GM23338 (cell line): ENCODE results near the gene CDKN2D.

Experiments used
- CTCF ChIP-seq, 2 experiments: fragments of 200-600 bp in 1 of 2; sonication (generic) in 1 of 2; conservative IDR thresholded peaks; 2 replicates each; pipeline versions ENCODE4 v1.5.1 to v1.6.1; 2016 to 2017; ENCODE audit warnings: antibody characterized with exemption in 2 of 2, low read depth in 2 of 2, mild to moderate bottlenecking in 2 of 2, moderate library complexity in 1 of 2
- EZH2 ChIP-seq: fragments of 200-600 bp; sonication (generic); IDR thresholded peaks from one replicate; pipeline ENCODE4 v1.8.0; 2017; ENCODE audit warnings: antibody characterized with exemption, mild to moderate bottlenecking, low read depth; ENCODE audit not compliant: unreplicated experiment
- JUNB ChIP-seq: IDR thresholded peaks from one replicate; pipeline ENCODE4 v1.6.1; 2016; ENCODE audit warnings: antibody characterized with exemption; ENCODE audit not compliant: unreplicated experiment
- POLR2AphosphoS5 ChIP-seq: IDR thresholded peaks from 2 replicates; pipeline ENCODE4 v1.6.1; 2016; ENCODE audit warnings: antibody characterized with exemption, low read depth

- no peak for TF ChIP-seq CTCF (conservative IDR thresholded peaks at IDR 0.05; ENCODE audit: low read depth in 2 of 2)
- TF ChIP-seq EZH2, result no peak
- no peak for TF ChIP-seq JUNB
- TF ChIP-seq POLR2AphosphoS5, result no peak
These were observed 43.1 kb downstream of the CDKN2D start for GRCh38 chr19:10525636-10526035.
